Trophoblast cell (in vitro differentiated cells and primary cell): ENCODE data around the gene CORO2B.

ENCODE experiments used
- DNase-seq, 2 donors: peaks; one replicate each; pipeline ENCODE4 v3.0.0-alpha.2; 2016
- H2AFZ ChIP-seq: 2 replicates; pipeline ENCODE4 v1.6.1; 2013; ENCODE audit warnings: low read length, moderate library complexity, mild to moderate bottlenecking; ENCODE audit not compliant: insufficient read depth, poor library complexity
- H2AK5ac ChIP-seq: 2 replicates; pipeline ENCODE4 v1.6.1; 2013; ENCODE audit warnings: mild to moderate bottlenecking, low read length
- H2BK120ac ChIP-seq: 2 replicates; pipeline ENCODE4 v1.6.1; 2013; ENCODE audit warnings: low read length, mild to moderate bottlenecking, moderate library complexity; ENCODE audit not compliant: insufficient read depth, poor library complexity
- H2BK12ac ChIP-seq: 2 replicates; pipeline ENCODE4 v1.6.1; 2013; ENCODE audit warnings: mild to moderate bottlenecking, low read length, moderate library complexity
- H2BK5ac ChIP-seq: 2 replicates; pipeline ENCODE4 v1.6.1; 2013; ENCODE audit warnings: low read length, low read depth, moderate library complexity, mild to moderate bottlenecking; ENCODE audit not compliant: poor library complexity
- H3K14ac ChIP-seq: 2 replicates; pipeline ENCODE4 v1.6.1; 2013; ENCODE audit warnings: mild to moderate bottlenecking, low read length
- H3K18ac ChIP-seq: 2 replicates; pipeline ENCODE4 v1.6.1; 2013; ENCODE audit warnings: mild to moderate bottlenecking, low read length
- H3K23ac ChIP-seq: 2 replicates; pipeline ENCODE4 v1.6.1; 2013; ENCODE audit warnings: low read length
- H3K27ac ChIP-seq: 2 replicates; pipeline ENCODE4 v1.5.1; 2013; ENCODE audit warnings: low read depth, mild to moderate bottlenecking, inconsistent platforms, low read length, moderate library complexity
- H3K27me3 ChIP-seq: 2 replicates; pipeline ENCODE4 v1.6.1; 2013; ENCODE audit warnings: inconsistent platforms, mild to moderate bottlenecking, low read length, moderate library complexity; ENCODE audit not compliant: insufficient read depth
- H3K36me3 ChIP-seq, 2 experiments: 1 replicate in 1 of 2; 2 replicates in 1 of 2; pipeline ENCODE4 v1.6.1; 2013; ENCODE audit warnings: low read length in 2 of 2, mild to moderate bottlenecking in 2 of 2, moderate library complexity in 1 of 2; ENCODE audit not compliant: insufficient read depth in 2 of 2, control insufficient read depth in 1 of 2
- H3K4ac ChIP-seq: 2 replicates; pipeline ENCODE4 v1.6.1; 2013; ENCODE audit warnings: low read depth, mild to moderate bottlenecking, low read length, moderate library complexity
- H3K4me1 ChIP-seq, 2 experiments: 1 replicate in 1 of 2; 2 replicates in 1 of 2; pipeline ENCODE4 v1.6.1; 2013; ENCODE audit warnings: low read length in 2 of 2, mild to moderate bottlenecking in 2 of 2, moderate library complexity in 1 of 2; ENCODE audit not compliant: insufficient read depth in 2 of 2, control insufficient read depth in 1 of 2
- H3K4me2 ChIP-seq: 2 replicates; pipeline ENCODE4 v1.6.1; 2013; ENCODE audit warnings: inconsistent platforms, mild to moderate bottlenecking, low read length, moderate library complexity
- H3K4me3 ChIP-seq: 2 replicates; pipeline ENCODE4 v1.5.1; 2013; ENCODE audit warnings: mild to moderate bottlenecking, low read depth, low read length, inconsistent platforms
- H3K79me1 ChIP-seq: one replicate; pipeline ENCODE4 v1.6.1; 2013; ENCODE audit warnings: low read length
- H3K79me2 ChIP-seq: 2 replicates; pipeline ENCODE4 v1.6.1; 2013; ENCODE audit warnings: low read length, mild to moderate bottlenecking; ENCODE audit not compliant: control insufficient read depth, insufficient read depth, poor library complexity
- H3K9ac ChIP-seq: 2 replicates; pipeline ENCODE4 v1.6.1; 2013; ENCODE audit warnings: mild to moderate bottlenecking, low read length
- H3K9me3 ChIP-seq: 2 replicates; pipeline ENCODE4 v1.6.1; 2013; ENCODE audit warnings: low read depth, mild to moderate bottlenecking, control low read depth, inconsistent platforms, low read length; ENCODE audit not compliant: insufficient read depth
- H4K12ac ChIP-seq: 2 replicates; pipeline ENCODE4 v1.6.1; 2013; ENCODE audit warnings: low read depth, mild to moderate bottlenecking, low read length, moderate library complexity
- H4K8ac ChIP-seq: 2 replicates; pipeline ENCODE4 v1.6.1; 2013; ENCODE audit warnings: low read depth, mild to moderate bottlenecking, low read length, moderate library complexity
- H4K91ac ChIP-seq: one replicate; pipeline ENCODE4 v1.6.1; 2013; ENCODE audit warnings: low read depth, mild to moderate bottlenecking, low read length, moderate library complexity
- WGBS: extraction: QIAGEN DNeasy Blood & Tissue Kit; methylation state at CpG from one replicate; pipeline ENCODE4 v1.1.7; 2013; ENCODE audit warnings: missing lambda C conversion rate; ENCODE audit not compliant: insufficient read length, insufficient coverage; ENCODE audit errors: extremely low coverage; 5-methylcytosine and 5-hydroxymethylcytosine counted together

CORO2B gene

DNA sequence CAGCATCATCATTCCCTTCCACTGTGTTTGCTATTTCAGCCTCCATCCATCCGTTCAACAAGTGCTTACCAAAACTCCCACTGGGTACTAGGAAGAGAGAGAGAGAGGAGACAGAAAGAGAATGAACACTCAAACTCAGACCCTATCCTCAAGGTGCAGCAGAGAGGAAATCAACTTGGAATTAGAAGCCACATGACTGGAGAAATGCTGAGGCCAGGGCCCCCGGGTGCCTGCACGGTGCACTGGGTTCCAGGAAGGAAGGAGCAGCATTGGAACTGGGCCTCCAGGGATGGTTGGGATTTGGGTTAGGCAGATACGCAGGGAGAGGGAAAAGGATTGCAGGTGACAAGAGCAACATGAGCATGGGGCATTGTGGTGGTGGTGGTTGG lies 30.0 kb downstream of the CORO2B start:
- Histone ChIP-seq H2BK120ac (no peak overlapping the region), H3K79me1 (no peaks in the 10 kb centered on the region), H3K4me1 (peaks cover 0 to 3% of the 10 kb centered on the region in 2 experiments), H3K4me2 (no peak overlapping the region), H3K27ac (no peak overlapping the region), H3K36me3 (no peaks in the 10 kb centered on the region), H3K9me3 (no peaks in the 10 kb centered on the region), H4K12ac (no peak overlapping the region), H3K79me2 (no peaks in the 10 kb centered on the region), H3K4me3 (no peak overlapping the region), H3K18ac (no peak overlapping the region), H2AK5ac (no peak overlapping the region), H4K91ac (no peak overlapping the region), H2BK5ac (no peak overlapping the region), H3K9ac (no peak overlapping the region), H4K8ac (no peak overlapping the region), H2AFZ (no peak overlapping the region), H3K27me3 (no peaks in the 10 kb centered on the region), H3K14ac (no peak overlapping the region), H3K4ac (no peak overlapping the region), H3K23ac (no peak overlapping the region), H2BK12ac (no peak overlapping the region)
- DNase-seq: no peak
- no CpG with 5 or more reads among the region's 4 CpGs for WGBS

DNA sequence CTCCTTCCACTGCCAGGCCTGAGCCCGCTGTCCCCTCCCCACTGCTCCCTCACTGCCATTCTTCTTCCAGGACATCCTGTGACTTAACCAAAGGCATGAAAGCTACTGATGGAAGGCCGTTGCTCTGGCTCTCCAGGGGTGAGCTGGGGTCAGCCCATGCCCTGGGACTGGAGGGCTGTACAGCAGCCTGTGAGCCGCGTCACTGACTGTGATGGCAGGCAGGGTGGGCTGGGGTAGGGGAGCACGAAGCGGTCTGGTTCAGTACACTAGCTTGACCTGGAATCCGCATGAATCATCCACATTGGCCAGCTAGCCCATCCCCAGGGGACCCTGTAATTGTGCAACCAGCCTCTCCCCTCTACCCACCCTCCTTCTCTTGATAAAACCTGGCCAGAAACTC lies 30.8 kb downstream of the CORO2B start:
- Histone ChIP-seq H3K4me1 (peaks cover 0 to 4% of the 10 kb centered on the region in 2 experiments), H3K4ac (no peak overlapping the region), H2BK12ac (no peak overlapping the region), H3K9ac (no peak overlapping the region), H3K23ac (no peak overlapping the region), H3K79me1 (no peaks in the 10 kb centered on the region), H3K27me3 (no peaks in the 10 kb centered on the region), H4K91ac (no peak overlapping the region), H4K8ac (no peak overlapping the region), H3K4me2 (no peak overlapping the region), H3K14ac (no peak overlapping the region), H2BK120ac (no peak overlapping the region), H3K27ac (no peak overlapping the region), H3K18ac (no peak overlapping the region), H3K36me3 (no peaks in the 10 kb centered on the region), H3K9me3 (no peaks in the 10 kb centered on the region), H2BK5ac (no peak overlapping the region), H2AK5ac (no peak overlapping the region), H3K79me2 (no peaks in the 10 kb centered on the region), H2AFZ (no peak overlapping the region), H3K4me3 (no peak overlapping the region), H4K12ac (no peak overlapping the region)
- no CpG with 5 or more reads among the region's 7 CpGs for WGBS
- DNase-seq: no peak

DNA sequence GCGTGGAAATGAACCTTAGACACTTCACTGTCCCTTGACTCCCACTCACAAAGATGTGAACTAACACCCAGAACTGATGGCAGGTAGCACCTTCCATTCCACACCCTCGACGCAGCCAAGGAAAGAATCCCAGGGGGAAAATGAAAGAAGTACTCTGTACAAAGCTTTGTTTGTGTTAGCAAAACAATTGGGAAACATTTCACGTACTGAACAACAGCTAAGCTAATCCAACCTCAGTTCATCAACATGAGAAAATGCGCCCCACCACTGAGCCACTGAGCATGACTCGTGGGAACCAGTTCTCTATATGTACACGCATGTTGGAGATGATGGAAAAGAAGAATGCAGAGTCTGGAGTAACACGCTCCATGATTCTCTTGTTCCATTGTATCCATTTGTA lies 32.0 kb downstream of the CORO2B start:
- Histone ChIP-seq H3K14ac (no peak overlapping the region), H3K4me1 (peaks cover 0 to 6% of the 10 kb centered on the region in 2 experiments), H2BK12ac (no peak overlapping the region), H4K8ac (no peak overlapping the region), H3K27me3 (no peaks in the 10 kb centered on the region), H3K36me3 (no peaks in the 10 kb centered on the region), H3K9me3 (no peaks in the 10 kb centered on the region), H3K79me1 (no peaks in the 10 kb centered on the region), H4K12ac (no peak overlapping the region), H2BK120ac (no peak overlapping the region), H2AK5ac (no peak overlapping the region), H3K27ac (no peak overlapping the region), H3K18ac (no peak overlapping the region), H3K9ac (no peak overlapping the region), H2BK5ac (no peak overlapping the region), H2AFZ (no peak overlapping the region), H3K23ac (no peak overlapping the region), H4K91ac (no peak overlapping the region), H3K79me2 (no peaks in the 10 kb centered on the region), H3K4me3 (no peak overlapping the region), H3K4ac (no peak overlapping the region), H3K4me2 (no peak overlapping the region)
- WGBS: no CpG with 5 or more reads among the region's 8 CpGs
- DNase-seq: no peak

DNA sequence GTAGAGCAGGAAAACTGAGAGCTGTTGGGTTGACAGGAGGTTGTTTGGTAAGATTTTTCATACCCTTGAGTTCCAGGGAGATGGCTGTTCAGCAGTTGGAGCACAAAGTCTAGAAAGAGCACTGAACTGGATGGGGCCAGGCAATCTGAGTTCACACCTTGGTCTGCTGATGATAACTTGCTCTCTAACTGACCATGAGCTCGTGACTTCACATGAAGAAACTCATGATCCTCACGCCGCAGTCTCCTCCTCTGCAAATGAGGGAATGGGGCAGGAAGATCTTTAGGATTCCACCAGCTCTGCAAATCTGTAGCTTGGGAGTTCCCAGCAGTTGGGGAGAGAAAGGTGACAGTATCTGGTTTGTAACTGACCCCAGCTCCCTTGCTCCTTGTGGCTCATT lies 33.7 kb downstream of the CORO2B start:
- Histone ChIP-seq H2AK5ac (no peak overlapping the region), H4K91ac (no peak overlapping the region), H3K18ac (no peak overlapping the region), H3K4me2 (no peak overlapping the region), H4K12ac (no peak overlapping the region), H2BK12ac (no peak overlapping the region), H3K36me3 (no peaks in the 10 kb centered on the region), H3K27ac (no peak overlapping the region), H3K79me2 (no peaks in the 10 kb centered on the region), H3K14ac (no peak overlapping the region), H2BK120ac (no peak overlapping the region), H3K4me3 (no peak overlapping the region), H3K9ac (no peak overlapping the region), H2BK5ac (no peak overlapping the region), H3K27me3 (no peaks in the 10 kb centered on the region), H3K9me3 (no peaks in the 10 kb centered on the region), H3K23ac (no peak overlapping the region), H3K4ac (no peak overlapping the region), H3K4me1 (peaks cover 0 to 6% of the 10 kb centered on the region in 2 experiments), H2AFZ (no peak overlapping the region), H3K79me1 (no peaks in the 10 kb centered on the region), H4K8ac (no peak overlapping the region)
- DNase-seq: no peak
- no CpG with 5 or more reads among the region's 3 CpGs for WGBS
